ENCODE measurements around the gene SLC26A1. TPM values are rescaled to one million over a fixed set of nuclear protein-coding genes. Genes with fewer than 3 reads are reported as not detected.

The SLC26A1 gene
- total RNA-seq, 4 donors from 2014 or later = 0.15 to 0.33 (median 0.24) TPM

DNA sequence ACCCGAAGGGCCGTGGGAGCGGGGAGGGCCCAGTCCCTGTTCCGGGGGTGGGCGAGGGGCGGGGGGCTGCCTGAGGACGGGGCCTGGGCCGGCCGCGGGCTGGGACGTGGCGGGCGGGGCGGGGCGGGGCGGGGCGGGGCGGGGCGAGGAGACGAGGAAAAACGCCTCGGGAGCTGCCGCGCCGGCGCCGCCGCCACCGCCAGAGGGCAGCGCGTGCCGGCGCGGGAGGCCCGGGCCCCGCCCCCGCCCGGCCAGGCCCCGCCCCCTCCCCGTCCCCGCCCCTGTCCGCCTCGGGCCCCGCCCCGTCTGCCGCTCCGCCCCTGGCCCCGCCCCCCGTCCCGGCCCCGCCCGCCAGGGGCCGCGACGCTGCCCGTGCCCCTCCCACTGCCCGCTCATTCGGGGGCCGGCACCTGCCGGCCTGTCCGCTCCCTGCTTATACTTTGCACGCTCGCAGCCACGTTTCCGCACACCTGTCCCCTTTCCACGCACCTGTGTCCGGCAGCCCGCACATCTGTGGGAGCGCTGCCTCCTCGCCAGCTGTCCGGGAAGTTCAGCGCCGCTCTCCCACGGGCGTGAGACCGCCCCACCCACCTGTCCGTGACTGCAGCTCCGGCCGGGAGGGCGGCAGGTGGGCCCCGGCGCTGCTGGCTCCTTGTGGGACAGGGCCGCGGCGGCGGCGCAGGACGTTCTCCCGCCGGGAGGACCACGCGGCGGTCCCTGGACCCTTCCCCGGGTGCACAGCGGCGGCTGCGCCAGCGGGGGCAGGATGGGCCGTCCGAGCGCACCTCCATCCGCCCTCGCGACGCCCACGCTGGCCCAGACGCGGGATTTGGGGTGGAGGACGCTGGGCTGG, 16.6 kb upstream of the SLC26A1 start:
- Histone ChIP-seq H3K9me3 (no peaks in the 10 kb centered on the region), H3K36me3 (no peaks in the 10 kb centered on the region), H3K27ac (peak overlapping the region in 2 of 3 donors; percentile 47 to 93), H3K4me1 (peaks cover 32 to 34% of the 10 kb centered on the region in 2 donors), H3K27me3 (no peaks in the 10 kb centered on the region), H3K4me3 (replicated peaks in 1 of 3) (peak overlapping the region; percentile 61 to 66 (median 65))
- DNase-seq = peak; percentile 70
- intact Hi-C loops (cut with DNase I) = loop anchor here (10.0 kb wide), 1 partner anchor 335 kb away; the partner anchor contains the start of gene UVSSA
- TF ChIP-seq, protein P1, sequence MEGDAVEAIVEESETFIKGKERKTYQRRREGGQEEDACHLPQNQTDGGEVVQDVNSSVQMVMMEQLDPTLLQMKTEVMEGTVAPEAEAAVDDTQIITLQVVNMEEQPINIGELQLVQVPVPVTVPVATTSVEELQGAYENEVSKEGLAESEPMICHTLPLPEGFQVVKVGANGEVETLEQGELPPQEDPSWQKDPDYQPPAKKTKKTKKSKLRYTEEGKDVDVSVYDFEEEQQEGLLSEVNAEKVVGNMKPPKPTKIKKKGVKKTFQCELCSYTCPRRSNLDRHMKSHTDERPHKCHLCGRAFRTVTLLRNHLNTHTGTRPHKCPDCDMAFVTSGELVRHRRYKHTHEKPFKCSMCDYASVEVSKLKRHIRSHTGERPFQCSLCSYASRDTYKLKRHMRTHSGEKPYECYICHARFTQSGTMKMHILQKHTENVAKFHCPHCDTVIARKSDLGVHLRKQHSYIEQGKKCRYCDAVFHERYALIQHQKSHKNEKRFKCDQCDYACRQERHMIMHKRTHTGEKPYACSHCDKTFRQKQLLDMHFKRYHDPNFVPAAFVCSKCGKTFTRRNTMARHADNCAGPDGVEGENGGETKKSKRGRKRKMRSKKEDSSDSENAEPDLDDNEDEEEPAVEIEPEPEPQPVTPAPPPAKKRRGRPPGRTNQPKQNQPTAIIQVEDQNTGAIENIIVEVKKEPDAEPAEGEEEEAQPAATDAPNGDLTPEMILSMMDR (IDR thresholded peaks at IDR 0.05) = peak in 2 of 6 experiments; percentile 17 to 23
- TF ChIP-seq POLR2A (IDR thresholded peaks at IDR 0.05) = peak in 1 of 2 donors; percentile 73
- 1% methylated on average over 14 of the region's 109 CpGs; no CpG with 5 or more reads in 1 of the 2 donors for WGBS, 2 donors

DNA sequence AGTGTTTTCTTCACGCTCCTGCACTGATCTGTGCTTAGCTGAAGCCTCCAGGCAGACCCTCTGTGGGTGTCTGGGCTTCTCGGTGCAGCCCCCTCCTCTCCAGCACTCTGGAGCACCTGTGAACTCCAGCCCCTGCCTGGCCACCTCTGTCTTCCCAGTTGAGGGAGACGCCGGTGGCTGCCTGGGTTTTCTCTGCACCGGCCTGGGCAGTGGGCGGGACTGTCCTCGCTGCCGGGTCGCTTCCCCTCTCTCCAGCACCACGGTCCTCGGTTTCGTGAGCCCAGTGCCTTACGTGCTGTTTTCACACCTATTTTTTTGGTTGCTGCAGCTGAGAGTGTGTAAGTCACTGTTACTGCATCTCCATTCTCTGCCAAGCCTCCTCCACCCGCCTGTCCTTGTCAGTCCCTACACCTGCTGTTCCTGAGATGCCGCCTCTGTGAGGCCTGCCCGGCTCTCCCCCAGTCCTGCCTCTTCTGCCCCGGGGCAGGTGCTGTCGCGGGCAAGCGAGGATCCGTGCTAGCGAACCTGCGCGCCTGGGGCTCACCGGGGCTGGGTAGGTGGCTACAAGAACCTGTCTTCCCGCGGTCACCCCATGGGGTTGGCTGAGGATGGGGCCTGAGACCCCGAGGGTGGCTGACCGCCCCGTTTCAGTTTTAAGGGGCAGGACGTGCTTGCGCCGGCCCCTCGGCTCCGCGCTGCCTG, 15.8 kb upstream of the SLC26A1 start:
- no peak overlapping the region for H3K27ac ChIP-seq
- H3K9me3 ChIP-seq = no peaks in the 10 kb centered on the region
- H3K4me1 ChIP-seq = peaks cover 28 to 32% of the 10 kb centered on the region in 2 donors
- no peak for TF ChIP-seq POLR2A (IDR thresholded peaks at IDR 0.05)
- TF ChIP-seq, protein P1 (IDR thresholded peaks at IDR 0.05) = no peak
- peak overlapping the region; percentile 61 to 66 (median 65) for H3K4me3 ChIP-seq (replicated peaks in 1 of 3)
- H3K36me3 ChIP-seq = no peaks in the 10 kb centered on the region
- DNase-seq = peak; percentile 27 to 49
- H3K27me3 ChIP-seq = peaks cover 4% of the 10 kb centered on the region
- intact Hi-C loops (cut with DNase I) = no loop called here
- WGBS, 2 donors = 6 to 13% methylated on average over 21 to 22 of the region's 36 CpGs

DNA sequence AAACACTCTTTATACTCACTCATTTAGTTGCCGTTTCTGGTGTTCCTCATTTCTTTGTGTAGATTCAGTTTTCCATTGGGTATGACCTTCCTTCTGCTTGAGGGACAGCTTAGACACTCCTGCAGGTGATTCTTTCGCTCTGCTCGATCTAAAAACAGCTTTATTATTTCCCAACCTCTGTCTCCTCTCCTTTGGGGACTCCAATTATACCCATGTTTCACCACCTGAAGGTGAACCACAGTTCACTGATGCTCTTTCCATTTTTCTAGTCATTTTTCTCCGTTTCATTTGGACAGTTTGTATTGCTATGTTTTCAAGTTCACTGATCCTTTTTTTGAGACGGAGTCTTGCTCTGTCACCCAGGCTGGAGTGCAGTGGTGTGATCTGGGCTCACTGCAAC, 13.7 kb upstream of the SLC26A1 start:
- TF ChIP-seq, protein P1 (IDR thresholded peaks at IDR 0.05) = no peak
- no peak for TF ChIP-seq POLR2A (IDR thresholded peaks at IDR 0.05)
- no peak for DNase-seq
- intact Hi-C loops (cut with DNase I) = no loop called here
- peaks cover 21% of the 10 kb centered on the region for H3K27me3 ChIP-seq
- no peak overlapping the region for H3K27ac ChIP-seq
- peaks cover 24 to 35% of the 10 kb centered on the region in 2 donors for H3K4me1 ChIP-seq
- no peaks in the 10 kb centered on the region for H3K9me3 ChIP-seq
- H3K4me3 ChIP-seq (replicated peaks in 1 of 3) = no peak overlapping the region
- H3K36me3 ChIP-seq = no peaks in the 10 kb centered on the region
- WGBS, 2 donors = 86 to 90% methylated on average over 5 of the region's 5 CpGs

DNA sequence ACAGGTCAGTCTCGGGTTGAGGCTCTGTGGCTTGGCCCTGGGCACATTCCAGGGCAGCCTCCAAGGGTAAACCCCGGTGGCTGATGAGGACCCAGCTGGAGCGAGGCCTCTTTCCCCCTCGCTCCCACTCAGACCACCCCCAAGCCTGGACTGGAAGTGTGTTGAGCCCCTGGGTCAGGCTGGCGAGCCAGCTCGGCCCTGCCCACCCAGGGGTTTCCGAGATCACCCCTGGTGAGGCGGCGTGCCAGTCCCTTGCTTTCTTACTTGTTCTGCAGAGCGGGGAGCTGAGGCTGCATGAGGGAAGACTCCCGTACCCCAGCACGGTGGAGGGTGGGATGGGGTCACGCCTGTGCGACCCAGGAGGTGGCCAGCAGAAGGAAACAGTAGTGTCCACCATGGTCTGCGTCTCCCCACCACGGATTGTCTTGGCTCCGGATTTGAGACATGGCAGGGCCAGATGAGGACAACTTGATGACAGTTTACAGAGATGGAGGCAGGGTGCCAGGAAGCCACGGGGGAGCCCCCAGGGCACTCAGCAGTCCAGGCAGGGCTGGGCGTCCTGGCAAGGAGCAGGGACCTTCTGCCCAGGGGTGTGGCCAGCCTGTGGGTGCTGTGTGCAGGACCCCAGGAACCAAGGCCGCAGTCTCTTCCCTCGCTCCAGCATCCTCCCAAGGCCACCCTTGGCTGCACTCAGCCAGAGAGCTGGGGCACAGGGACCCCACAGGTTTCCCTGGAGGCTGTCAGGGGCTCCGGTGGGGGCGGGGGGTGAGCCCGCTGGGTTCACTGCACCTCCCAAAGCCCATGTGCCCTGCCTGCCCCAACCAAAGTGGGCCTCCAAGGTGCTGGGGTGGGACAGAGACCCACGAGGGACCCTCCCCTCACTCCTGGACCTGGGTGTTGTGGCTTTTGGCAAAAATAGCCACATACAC, 11.6 kb upstream of the SLC26A1 start:
- Histone ChIP-seq H3K4me1 (peaks cover 12 to 26% of the 10 kb centered on the region in 2 donors), H3K36me3 (no peaks in the 10 kb centered on the region), H3K4me3 (replicated peaks in 1 of 3) (no peak overlapping the region), H3K27ac (no peak overlapping the region), H3K9me3 (no peaks in the 10 kb centered on the region), H3K27me3 (peaks cover 25% of the 10 kb centered on the region)
- DNase-seq = no peak
- intact Hi-C loops (cut with DNase I) = no loop called here
- WGBS, 2 donors = 78 to 85% methylated on average over 16 to 18 of the region's 25 CpGs
- no peak for TF ChIP-seq POLR2A (IDR thresholded peaks at IDR 0.05)

DNA sequence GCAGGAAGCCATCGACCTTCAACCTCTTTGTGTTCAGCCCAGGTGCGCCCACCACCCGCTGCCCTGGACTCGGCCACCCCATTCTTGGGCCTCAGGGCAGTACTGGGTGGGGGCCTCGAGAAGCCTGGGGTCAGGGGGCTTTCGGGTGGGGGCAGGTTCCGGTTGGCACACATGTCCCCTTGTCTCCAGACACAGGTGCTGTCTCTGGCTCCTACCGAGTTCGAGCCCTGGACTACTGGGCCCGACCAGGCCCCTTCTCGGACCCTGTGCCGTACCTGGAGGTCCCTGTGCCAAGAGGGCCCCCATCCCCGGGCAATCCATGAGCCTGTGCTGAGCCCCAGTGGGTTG, 10.8 kb upstream of the SLC26A1 start:
- DNase-seq = no peak
- Histone ChIP-seq H3K27me3 (peaks cover 25% of the 10 kb centered on the region), H3K9me3 (no peaks in the 10 kb centered on the region), H3K36me3 (no peaks in the 10 kb centered on the region), H3K4me1 (peaks cover 9 to 25% of the 10 kb centered on the region in 2 donors), H3K27ac (no peak overlapping the region), H3K4me3 (replicated peaks in 1 of 3) (no peak overlapping the region)
- WGBS, 2 donors = 89 to 90% methylated on average over 9 to 13 of the region's 13 CpGs
- TF ChIP-seq, protein P1 (IDR thresholded peaks at IDR 0.05) = no peak
- no peak for TF ChIP-seq POLR2A (IDR thresholded peaks at IDR 0.05)
- intact Hi-C loops (cut with DNase I) = no loop called here
